Stimulated activated CD4-positive, alpha-beta T cell treated with anti-CD3 and anti-CD28 coated beads, Interleukin-4, amount 100 ng/mL, for 1 hour (primary cell): ENCODE results near the gene PLCB2.

ENCODE experiments used
- DNase-seq: peaks from one replicate; pipeline ENCODE4 v3.0.0-alpha.2; 2020

Gene PLCB2

DNA sequence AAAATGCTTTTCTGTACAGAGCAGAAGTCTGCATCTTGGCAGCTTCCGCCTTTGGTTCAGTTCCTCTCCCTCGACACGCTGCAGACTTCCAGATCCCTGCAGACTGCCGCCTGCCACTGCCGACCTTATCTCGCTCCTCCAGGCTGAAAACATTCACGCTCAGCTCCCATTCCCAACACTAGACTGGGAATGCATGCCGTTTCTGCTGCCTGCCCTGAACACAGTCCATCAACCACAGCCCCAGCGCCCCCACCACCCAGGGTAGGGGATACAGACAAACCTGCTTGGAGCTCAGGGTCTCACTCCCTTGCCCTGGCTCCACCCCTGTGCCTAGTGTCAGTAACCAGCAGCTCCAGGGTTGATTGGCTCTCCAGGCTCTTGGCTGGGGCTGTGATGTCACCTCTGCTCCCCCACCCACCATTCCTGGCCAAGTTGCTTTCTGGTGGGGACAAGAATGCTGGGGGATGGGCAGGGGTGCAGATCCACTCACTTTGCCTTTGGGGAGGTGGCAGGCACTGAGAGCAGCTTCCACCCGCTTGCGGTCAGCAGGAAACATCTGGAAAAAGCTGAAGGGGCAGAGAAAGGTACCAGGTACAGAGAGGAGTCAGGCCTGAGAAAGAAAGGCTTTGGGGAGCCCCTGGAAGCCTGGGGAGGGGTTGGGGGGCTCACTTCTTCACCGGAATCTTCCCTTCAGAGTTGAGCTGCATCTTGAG, 6.1 kb downstream of the PLCB2 start:
- DNase-seq: no peak

- no peak for DNase-seq
Observed at GRCh38 chr15:40300771-40301170, 7.0 kb downstream of the PLCB2 start.

DNA sequence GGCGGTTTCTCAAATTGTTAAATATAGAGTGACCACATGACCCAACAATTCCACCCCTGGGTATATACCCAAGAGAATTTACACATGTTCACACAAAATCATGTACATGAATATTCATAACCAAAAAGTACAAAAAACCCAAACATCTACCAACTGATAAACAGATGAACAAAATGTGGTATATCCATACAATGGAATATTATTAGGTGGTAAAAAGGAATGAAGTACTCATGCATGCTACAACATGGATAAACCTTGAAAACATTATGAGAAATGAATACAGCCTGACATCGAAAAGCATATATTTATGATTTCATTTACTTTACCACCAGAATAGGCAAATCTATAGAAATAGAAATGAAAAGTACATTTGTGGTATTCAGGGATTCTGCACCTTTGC, 7.4 kb downstream of the PLCB2 start:
- no peak for DNase-seq

DNA sequence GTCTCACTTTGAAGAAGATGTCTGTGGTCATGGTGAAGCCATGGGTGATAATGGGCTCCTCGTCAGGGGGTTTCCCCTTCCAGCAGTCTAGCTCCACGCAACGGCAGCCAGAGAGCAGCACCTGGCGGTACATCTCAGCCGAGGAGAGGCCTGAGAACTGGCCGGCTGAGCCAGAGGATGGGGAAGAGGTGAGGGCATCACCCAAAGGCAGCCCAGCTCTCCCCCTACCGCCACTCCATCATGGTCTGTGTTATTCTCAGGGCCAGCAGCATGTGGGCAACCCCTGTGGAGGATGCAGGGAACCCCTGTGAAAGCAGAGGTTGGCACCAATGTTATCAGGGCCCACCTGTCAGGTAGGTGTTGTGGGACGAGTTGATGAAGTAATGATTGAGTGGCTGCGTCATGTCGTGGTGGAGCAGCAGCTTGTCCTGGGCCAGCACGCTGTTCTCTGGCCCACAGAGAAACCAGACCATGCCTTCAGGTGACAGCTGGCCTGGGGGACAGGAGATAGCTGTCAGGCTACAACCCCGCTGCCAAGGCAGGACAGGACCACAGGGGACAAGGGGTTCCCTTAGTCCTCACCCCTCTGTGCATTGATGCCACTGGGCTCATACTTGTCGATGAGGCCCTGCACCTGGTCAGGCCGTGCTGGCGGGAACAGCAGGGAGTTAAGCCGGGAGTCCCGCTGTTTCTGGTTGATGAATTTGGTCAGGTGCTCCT, 9.4 kb downstream of the PLCB2 start:
- DNase-seq: no peak

DNA sequence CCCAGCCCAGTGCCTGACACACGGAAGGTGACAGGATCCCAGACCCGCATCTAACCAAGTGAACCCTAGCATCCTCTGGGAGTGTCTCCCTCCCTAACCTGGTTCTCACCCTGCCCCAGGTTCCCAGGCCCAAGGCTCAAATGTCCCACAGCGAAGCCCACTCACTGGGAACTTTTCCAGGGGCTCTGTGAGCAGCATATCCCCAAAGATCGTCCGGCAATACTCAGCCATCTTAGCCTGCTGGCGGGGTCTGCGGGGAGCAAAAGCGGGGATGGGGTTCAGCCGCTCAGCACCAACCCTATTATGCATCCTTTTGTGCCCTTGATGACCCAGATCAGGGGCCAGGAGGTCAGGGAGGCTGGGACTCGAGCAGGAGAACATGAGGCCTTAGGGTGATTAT, 10.4 kb downstream of the PLCB2 start:
- no peak for DNase-seq

DNA sequence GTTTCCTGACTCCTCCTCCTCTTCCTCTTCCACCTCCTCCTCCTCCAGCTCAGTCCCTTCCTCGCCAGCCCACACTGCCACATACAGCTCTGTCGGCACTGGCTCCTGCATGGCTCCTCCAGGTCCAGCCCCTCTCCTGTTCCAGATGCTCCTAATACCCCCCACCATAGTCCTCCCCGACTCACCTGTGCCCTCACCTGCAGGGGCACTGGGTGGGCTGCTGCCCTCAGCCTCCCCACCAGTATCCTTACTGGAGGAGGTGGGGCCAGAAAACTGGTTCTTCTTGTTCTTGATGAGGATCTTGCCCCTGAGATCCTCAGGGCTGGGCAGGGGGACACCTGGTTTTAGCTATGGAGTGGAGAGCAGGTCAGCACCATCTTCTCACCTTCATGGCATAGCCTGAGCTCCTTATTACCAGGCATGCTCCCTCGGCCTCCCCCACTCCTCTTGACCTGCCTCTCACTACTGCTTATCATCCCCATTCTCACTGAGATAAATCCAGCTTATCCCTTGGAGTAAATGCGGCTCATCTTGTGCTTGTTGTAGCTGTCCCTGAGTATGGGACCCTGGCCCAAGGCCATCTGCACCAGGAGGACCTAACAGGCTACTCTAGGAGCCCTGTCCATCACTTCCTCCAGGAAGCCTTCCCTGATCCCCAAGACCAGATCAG, 11.0 kb downstream of the PLCB2 start:
- no peak for DNase-seq

DNA sequence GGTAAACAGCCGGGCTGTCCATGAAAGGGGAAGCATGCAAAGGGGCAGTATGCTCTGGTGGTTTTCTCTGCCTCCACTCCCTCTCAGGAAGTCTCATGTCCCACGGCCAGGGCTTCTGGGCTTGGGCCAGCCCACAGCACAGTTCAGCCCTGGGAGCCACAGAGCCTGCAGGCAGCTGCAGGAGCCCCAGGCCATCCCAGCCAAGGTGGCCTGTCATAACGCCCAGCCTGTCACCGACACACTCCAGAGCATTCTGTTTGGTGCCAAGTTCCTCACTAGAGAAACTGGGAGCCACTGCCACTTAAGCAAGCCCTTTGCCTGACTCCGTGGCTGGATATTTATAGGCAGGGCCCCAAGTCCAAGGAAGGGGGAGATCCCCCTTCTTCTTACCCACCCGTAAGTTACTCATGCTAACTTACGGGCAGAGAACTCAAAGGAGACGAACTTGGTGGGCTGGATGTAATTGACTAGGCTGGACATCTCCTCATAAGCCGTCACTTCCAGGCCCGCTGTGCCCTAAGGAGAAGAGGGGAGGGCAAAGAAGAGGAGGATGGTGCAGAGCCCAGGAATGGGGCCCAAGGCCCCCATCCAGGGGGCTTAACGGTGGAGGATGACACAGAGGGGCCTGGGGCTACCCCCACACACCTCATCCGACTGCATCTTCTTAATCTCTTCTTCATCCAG, 11.7 kb downstream of the PLCB2 start:
- no peak for DNase-seq

DNA sequence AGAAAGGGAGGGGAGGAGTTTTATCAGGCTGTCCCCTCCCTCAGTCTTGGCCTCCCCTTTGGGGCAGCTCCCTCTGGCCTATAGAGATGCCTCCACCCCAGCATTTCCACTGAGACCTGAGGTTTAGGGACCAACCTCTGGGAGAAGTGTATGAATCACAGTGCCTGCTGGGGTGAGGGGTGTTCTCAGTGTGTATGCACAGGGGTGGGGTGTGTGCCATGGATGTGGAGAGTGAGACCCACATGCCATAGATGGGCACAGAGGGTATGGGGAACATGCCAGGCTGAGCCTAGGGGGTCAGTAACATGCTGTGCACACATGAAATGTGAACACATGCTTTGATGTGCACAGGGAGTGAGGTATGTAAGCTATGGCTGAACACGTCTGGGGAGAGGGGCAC, 12.4 kb downstream of the PLCB2 start:
- DNase-seq: no peak

- DNase-seq: no peak
Observed at GRCh38 chr15:40293905-40294895, 13.5 kb downstream of the PLCB2 start.

DNA sequence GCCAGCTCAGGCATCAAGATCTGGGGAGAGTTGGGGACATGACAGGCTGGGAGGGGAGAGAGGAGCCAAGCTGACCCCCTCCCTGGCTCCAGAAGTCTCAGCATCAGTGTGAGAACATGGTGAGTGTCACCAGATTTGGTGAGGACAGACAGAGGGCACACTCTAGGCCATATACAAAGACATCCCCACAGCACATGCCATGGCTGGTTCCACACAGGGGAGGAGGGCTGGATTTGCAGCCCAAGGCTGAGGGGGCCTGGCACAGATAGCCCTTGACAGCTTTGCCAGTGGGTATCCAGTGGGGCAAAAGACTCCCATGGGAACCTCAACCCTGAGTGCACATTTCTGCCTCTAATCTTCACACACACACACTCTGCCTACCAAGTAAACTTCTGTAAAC, 14.7 kb downstream of the PLCB2 start:
- DNase-seq: no peak

DNA sequence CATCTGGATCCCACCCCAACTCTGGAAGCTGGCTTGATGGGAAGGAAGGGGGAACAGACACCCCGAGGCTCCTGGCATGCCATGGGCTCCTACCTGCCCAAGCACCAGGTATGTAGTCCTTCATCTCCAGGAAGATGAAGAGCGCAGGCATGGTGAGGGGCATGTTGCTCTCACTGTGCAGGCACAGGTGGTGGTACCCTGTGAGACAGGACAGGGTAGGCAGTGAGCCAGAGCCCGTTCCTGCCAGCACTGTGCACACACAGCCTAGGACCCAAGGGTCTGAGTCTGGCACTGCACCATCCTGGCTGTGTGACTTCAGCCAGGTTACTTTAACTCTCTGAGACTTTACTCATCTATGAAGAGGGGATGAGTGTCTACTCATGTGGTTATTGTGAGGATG, 15.5 kb downstream of the PLCB2 start:
- no peak for DNase-seq

GRCh38 chr15:40290918-40291574, 16.7 kb downstream of the PLCB2 start:
- DNase-seq: no peak

DNA sequence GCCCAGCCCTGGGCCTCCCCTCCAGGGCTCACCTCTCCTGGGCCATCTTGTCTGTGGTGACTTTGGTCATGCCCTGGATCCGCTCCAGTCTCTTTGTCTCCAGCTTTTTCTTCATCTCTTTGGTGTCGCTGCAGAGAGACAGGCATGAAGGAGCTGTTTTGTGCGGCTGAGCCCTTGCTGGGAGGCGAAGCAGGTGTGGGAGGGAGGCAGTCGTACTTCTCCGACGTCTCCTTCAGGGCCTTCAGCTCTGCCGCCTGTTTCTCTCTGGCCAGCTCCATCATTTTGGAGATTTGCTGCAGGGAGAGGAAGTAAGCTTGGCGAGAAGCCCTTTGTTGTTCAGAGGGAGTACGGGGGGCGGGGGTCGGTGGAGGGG, 17.2 kb downstream of the PLCB2 start:
- no peak for DNase-seq

DNA sequence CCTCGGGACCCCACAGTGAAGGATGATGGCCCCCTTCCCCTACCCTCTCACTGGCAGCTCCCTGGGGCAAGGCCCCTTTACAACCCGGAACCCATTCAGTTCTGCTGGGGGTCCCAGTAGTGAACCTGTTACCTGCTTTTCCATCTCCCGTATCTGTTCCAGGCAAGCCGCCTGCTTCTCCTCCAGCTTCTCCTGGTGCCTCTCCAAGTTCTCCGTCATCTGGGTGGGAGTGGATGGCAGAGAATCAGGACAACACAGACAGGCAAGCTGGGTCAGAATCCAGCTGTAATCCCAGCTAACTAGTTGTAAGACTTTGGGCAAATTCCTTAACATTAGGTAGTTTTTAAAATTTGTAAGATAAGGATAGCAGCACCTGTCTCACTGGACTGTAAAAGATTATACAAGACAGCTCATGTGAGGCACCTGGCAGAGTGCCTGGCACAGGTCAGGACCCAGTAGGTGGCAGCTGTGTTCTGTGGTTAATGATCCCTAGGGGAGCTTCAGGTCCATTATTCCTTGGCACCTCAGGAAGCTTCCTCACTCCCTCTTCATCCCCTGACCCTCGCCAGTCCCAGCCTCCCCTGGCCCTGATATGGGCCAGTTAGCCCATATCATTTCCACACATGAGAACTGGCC, 18.5 kb downstream of the PLCB2 start:
- no peak for DNase-seq

DNA sequence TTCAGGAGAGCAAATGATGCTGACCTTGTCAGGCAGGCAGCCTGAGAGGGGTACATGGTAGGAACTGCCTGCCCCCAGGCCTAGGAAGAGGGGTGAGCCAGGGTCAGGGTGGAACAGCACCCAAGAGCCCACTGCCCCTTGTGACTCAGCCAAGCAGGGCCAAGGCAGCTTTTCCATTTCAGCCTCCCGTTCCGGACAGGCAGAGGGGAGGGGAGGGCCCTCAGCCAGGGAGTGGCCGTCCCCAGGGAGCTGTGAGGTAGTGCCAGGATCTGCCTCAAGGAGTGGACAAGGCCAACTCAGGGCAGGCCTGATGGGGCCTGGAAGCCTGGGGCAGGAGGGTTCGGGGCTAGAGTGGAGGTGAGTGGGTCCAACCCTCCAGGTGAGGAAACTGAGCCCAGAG, 19.8 kb downstream of the PLCB2 start:
- DNase-seq: no peak

DNA sequence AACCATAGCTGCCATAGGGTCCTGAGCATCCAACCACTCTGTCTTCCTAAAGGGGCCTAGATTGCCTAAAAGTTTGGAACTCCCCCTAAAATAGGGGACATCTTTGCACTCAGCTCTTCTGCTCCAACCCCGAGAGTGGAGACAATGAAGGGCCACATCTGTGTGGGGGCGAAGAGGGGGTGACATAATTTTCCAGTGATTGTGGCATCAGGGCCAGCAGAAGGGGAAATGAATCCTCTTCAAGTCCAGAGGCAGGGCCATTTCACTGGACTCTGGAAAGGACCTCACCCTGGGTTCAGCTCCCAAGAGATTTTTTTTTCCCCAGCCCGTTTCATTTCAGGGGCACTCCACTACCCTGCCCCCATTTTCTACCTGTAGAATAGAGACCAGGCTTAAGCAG, 20.2 kb downstream of the PLCB2 start:
- DNase-seq: no peak

DNA sequence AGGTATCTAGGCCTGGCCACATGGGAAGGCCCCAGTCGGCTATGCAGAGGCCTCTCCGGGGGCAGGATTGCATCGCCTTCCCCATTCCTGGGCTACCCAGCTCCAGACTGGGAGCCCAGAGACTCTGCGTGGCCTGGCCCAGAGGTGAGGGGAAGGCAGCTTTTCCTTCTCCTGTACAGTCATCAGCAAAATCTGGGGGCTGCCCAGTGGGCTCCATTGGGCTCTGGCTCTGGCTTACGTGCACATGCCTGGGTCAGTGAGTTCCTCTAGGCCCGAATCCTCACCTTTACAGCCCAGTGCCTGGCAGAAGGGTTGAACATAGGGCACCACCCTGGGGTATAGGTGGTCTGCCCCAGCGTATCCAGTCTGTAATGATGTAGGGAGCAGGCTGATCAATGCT, 20.9 kb downstream of the PLCB2 start:
- DNase-seq: no peak

DNA sequence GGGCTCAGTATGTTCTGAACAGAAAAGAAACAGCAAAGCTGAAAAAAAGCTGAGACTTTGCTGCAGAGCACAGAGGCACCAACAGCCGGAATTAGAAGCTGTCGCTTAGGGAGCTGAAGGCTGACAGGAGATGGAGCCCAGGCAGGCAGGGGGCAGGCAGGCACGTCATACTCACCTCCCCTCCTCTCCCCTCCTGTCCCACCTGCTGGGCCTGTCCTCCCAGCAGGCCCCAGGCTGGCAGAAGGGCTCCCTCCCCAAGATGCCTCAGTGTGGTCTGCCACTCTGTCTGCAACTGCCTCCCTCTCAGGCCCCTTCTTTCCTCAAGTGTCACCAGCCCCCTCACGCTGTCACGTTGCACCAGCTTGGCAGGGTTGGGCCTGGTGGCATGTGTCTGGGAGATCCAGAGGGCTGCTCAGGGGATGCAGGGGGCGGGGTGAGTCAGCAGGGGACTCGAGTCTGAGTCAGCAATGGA, 21.6 kb downstream of the PLCB2 start:
- no peak for DNase-seq

DNA sequence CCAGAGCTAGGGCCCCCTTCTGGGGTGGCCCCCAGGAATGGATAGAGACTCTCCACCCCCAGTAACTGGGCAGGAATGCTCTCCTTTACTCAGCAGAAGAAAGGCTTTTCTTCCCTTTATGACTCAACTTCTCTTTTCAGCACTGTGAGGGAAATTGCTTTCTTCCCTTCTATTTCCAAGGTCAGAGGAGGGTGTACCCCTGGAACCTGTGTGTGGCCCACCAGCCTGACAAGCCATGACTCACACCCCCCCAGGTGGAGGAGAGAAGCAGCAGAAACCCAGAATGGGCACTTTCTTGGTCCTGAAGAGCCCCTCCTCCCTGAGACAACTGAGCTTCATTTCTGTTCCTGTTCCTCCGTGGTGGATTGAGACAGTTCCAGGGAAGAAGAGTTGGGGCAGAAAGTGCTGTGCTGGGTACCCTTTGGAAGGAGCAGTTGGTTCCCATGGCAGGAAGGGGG, 22.2 kb downstream of the PLCB2 start:
- DNase-seq: no peak

- no peak for DNase-seq
Observed at GRCh38 chr15:40285151-40285550, 22.6 kb downstream of the PLCB2 start.
